Measurements from ENCODE around the gene RAE1. TPM values are rescaled to one million over a fixed set of nuclear protein-coding genes. Genes with fewer than 3 reads are reported as not detected.

The RAE1 gene
- total RNA-seq, 1 donor from 2014 or later = 33.0 TPM

- no peak for DNase-seq (ENCODE audit: extremely low read depth, low read depth, low spot score)
Measured at GRCh38 chr20:57371363-57371762, 20.3 kb downstream of the RAE1 start.

GRCh38 chr20:57372157-57372556, 21.1 kb downstream of the RAE1 start:
- no peak for DNase-seq (ENCODE audit: extremely low read depth, low read depth, low spot score)

- no peak for DNase-seq (ENCODE audit: extremely low read depth, low read depth, low spot score)
Measured at GRCh38 chr20:57372581-57373350, 21.7 kb downstream of the RAE1 start.

- DNase-seq (ENCODE audit: extremely low read depth, low read depth, low spot score) = no peak
Measured at GRCh38 chr20:57374343-57374930, 23.4 kb downstream of the RAE1 start.

GRCh38 chr20:57374931-57375651, 24.0 kb downstream of the RAE1 start:
- DNase-seq (ENCODE audit: extremely low read depth, low read depth, low spot score) = no peak

- no peak for DNase-seq (ENCODE audit: extremely low read depth, low read depth, low spot score)
Measured at GRCh38 chr20:57375652-57376230, 24.7 kb downstream of the RAE1 start.

- no peak for DNase-seq (ENCODE audit: extremely low read depth, low read depth, low spot score)
Measured at GRCh38 chr20:57377350-57377749, 26.3 kb downstream of the RAE1 start.

- DNase-seq (ENCODE audit: extremely low read depth, low read depth, low spot score) = no peak
Measured at GRCh38 chr20:57378107-57378506, 27.1 kb downstream of the RAE1 start.

GRCh38 chr20:57378646-57379262, 27.7 kb downstream of the RAE1 start:
- DNase-seq (ENCODE audit: extremely low read depth, low read depth, low spot score) = no peak

- no peak for DNase-seq (ENCODE audit: extremely low read depth, low read depth, low spot score)
Measured at GRCh38 chr20:57379263-57379647, 28.2 kb downstream of the RAE1 start.

- DNase-seq (ENCODE audit: extremely low read depth, low read depth, low spot score) = no peak
Measured at GRCh38 chr20:57380081-57380750, 29.2 kb downstream of the RAE1 start.

GRCh38 chr20:57381596-57382503, 30.8 kb downstream of the RAE1 start:
- DNase-seq (ENCODE audit: extremely low read depth, low read depth, low spot score) = peak; percentile 42

- DNase-seq (ENCODE audit: extremely low read depth, low read depth, low spot score) = no peak
Measured at GRCh38 chr20:57382516-57382915, 31.5 kb downstream of the RAE1 start.

GRCh38 chr20:57383447-57384347, 32.6 kb downstream of the RAE1 start:
- no peak for DNase-seq (ENCODE audit: extremely low read depth, low read depth, low spot score)

GRCh38 chr20:57384486-57384885, 33.4 kb downstream of the RAE1 start:
- DNase-seq (ENCODE audit: extremely low read depth, low read depth, low spot score) = no peak

- no peak for DNase-seq (ENCODE audit: extremely low read depth, low read depth, low spot score)
Measured at GRCh38 chr20:57384953-57385761, 34.1 kb downstream of the RAE1 start.

GRCh38 chr20:57385940-57386339, 34.9 kb downstream of the RAE1 start:
- no peak for DNase-seq (ENCODE audit: extremely low read depth, low read depth, low spot score)

GRCh38 chr20:57386762-57387161, 35.7 kb downstream of the RAE1 start:
- no peak for DNase-seq (ENCODE audit: extremely low read depth, low read depth, low spot score)
